CD4-positive, CD25-positive, alpha-beta regulatory T cell (primary cell): ENCODE data around the gene PAFAH1B2. TPM values are rescaled to one million over a fixed set of nuclear protein-coding genes. Genes with fewer than 3 reads are reported as not detected.

ENCODE experiments used
- ATAC-seq, 2 donors: fragments of 150-1000 bp; cut with Tn5 transposase; one replicate each; pipeline ENCODE4 v1.10.0; 2021; ENCODE audit warnings: low read depth in 2 of 2, moderate number of reproducible peaks in 2 of 2, moderate library complexity in 1 of 2
- DNase-seq, 3 donors: peaks; one replicate each; pipeline versions ENCODE4 v3.0.0 to v3.0.0-alpha.2; 2012 to 2022; ENCODE audit warnings: mixed read lengths in 1 of 3
- H3K27ac ChIP-seq: one replicate; pipeline ENCODE4 v1.7.0; 2013; ENCODE audit warnings: mild to moderate bottlenecking, low read length; ENCODE audit not compliant: insufficient read depth, poor library complexity, severe bottlenecking
- H3K27me3 ChIP-seq: one replicate; pipeline ENCODE4 v1.7.0; 2013; ENCODE audit warnings: low read length; ENCODE audit not compliant: control insufficient read depth, insufficient read depth
- H3K36me3 ChIP-seq: one replicate; pipeline ENCODE4 v1.7.0; 2013; ENCODE audit warnings: mild to moderate bottlenecking, low read length, moderate library complexity; ENCODE audit not compliant: control insufficient read depth, insufficient read depth
- H3K4me1 ChIP-seq: 2 replicates; pipeline ENCODE4 v1.7.0; 2013; ENCODE audit warnings: mild to moderate bottlenecking, low read length; ENCODE audit not compliant: insufficient read depth, control insufficient read depth, poor library complexity, severe bottlenecking
- H3K4me3 ChIP-seq: one replicate; pipeline ENCODE4 v1.7.0; 2013; ENCODE audit warnings: low read depth, mild to moderate bottlenecking, low read length, moderate library complexity
- H3K9me3 ChIP-seq, 2 experiments: 1 replicate in 1 of 2; 2 replicates in 1 of 2; pipeline ENCODE4 v1.7.0; 2013; ENCODE audit warnings: low read length in 2 of 2, mild to moderate bottlenecking in 1 of 2, moderate library complexity in 1 of 2; ENCODE audit not compliant: control insufficient read depth in 2 of 2
- H3K27ac Mint-ChIP-seq, 3 donors: one replicate each; pipeline ENCODE4 v1.8.0; 2020 to 2022; ENCODE audit warnings: mild to moderate bottlenecking in 3 of 3, mixed read lengths in 3 of 3, moderate library complexity in 2 of 3
- H3K27me3 Mint-ChIP-seq: one replicate; pipeline ENCODE4 v1.8.0; 2022; ENCODE audit warnings: mild to moderate bottlenecking, mixed read lengths
- H3K36me3 Mint-ChIP-seq: one replicate; pipeline ENCODE4 v1.8.0; 2020; ENCODE audit warnings: mixed read lengths
- H3K4me1 Mint-ChIP-seq, 4 donors: one replicate each; pipeline ENCODE4 v1.8.0; 2020 to 2022; ENCODE audit warnings: mixed read lengths in 4 of 4, mild to moderate bottlenecking in 1 of 4
- H3K4me3 Mint-ChIP-seq, 4 donors: one replicate each; pipeline ENCODE4 v1.8.0; 2020 to 2022; ENCODE audit warnings: mild to moderate bottlenecking in 4 of 4, mixed read lengths in 4 of 4, moderate library complexity in 3 of 4
- H3K9me3 Mint-ChIP-seq, 7 donors: one replicate each; pipeline ENCODE4 v1.8.0; 2020 to 2022; ENCODE audit warnings: mixed read lengths in 7 of 7, mild to moderate bottlenecking in 3 of 7, moderate library complexity in 2 of 7
- polyA plus RNA-seq, 4 donors: library from polyadenylated mRNA; unstranded; fragments of 300-500 nt; fragmentation: Illumina TruSeq; gene quantifications; one replicate each; pipeline ENCODE4 v1.2.3, GENCODE V29; 2021
- total RNA-seq: library from RNA; stranded (reverse); gene quantifications from one replicate; pipeline ENCODE4 v1.2.3, GENCODE V29; 2022

PAFAH1B2 gene
- total and polyA plus RNA-seq, 5 donors from 2014 or later, result 15.0 to 43.3 (median 18.1) TPM

- H3K27me3 ChIP-seq, result no peaks in the 10 kb centered on the region
- Mint-ChIP-seq H3K27ac (peak overlapping the region in 1 of 3 donors; percentile 55), H3K9me3 (no peaks in the 10 kb centered on the region), H3K36me3 (peaks cover 30% of the 10 kb centered on the region), H3K4me3 (no peak overlapping the region), H3K27me3 (no peaks in the 10 kb centered on the region), H3K4me1 (peaks cover 0 to 14% (median 5%) of the 10 kb centered on the region in 4 donors)
- H3K36me3 ChIP-seq, result peaks cover 94% of the 10 kb centered on the region
- DNase-seq (no peak), ATAC-seq (no peak)
- H3K4me3 ChIP-seq, result no peak overlapping the region
- no peak overlapping the region for H3K27ac ChIP-seq
- no peaks in the 10 kb centered on the region for H3K9me3 ChIP-seq
- H3K4me1 ChIP-seq, result no peaks in the 10 kb centered on the region
These were observed 75.9 kb downstream of the PAFAH1B2 start for GRCh38 chr11:117219995-117220394.

GRCh38 chr11:117220568-117220967 is 76.5 kb downstream of the PAFAH1B2 start:
- Mint-ChIP-seq H3K4me1 (peaks cover 0 to 14% (median 7%) of the 10 kb centered on the region in 4 donors), H3K9me3 (no peaks in the 10 kb centered on the region), H3K27ac (no peak overlapping the region), H3K36me3 (peaks cover 30% of the 10 kb centered on the region), H3K4me3 (no peak overlapping the region), H3K27me3 (no peaks in the 10 kb centered on the region)
- Histone ChIP-seq H3K9me3 (no peaks in the 10 kb centered on the region), H3K4me1 (no peaks in the 10 kb centered on the region), H3K4me3 (no peak overlapping the region), H3K27ac (no peak overlapping the region), H3K27me3 (no peaks in the 10 kb centered on the region), H3K36me3 (peaks cover 97% of the 10 kb centered on the region)
- DNase-seq, result no peak
- no peak for ATAC-seq

- Mint-ChIP-seq H3K36me3 (peaks cover 30% of the 10 kb centered on the region), H3K27ac (peak overlapping the region in 1 of 3 donors; percentile 73)
These were observed 77.1 kb downstream of the PAFAH1B2 start for GRCh38 chr11:117220999-117221774.

GRCh38 chr11:117221775-117222517 is 77.9 kb downstream of the PAFAH1B2 start:
- H3K36me3 Mint-ChIP-seq, result peaks cover 30% of the 10 kb centered on the region
- H3K27ac Mint-ChIP-seq, result peak overlapping the region in 1 of 3 donors; percentile 73

More at GRCh38 chr11:117220999-117221774, 77.1 kb downstream of the PAFAH1B2 start:
- H3K4me1 Mint-ChIP-seq, result peaks cover 0 to 14% (median 8%) of the 10 kb centered on the region in 4 donors
- Histone ChIP-seq H3K36me3 (peaks cover 95% of the 10 kb centered on the region), H3K4me1 (no peaks in the 10 kb centered on the region), H3K9me3 (no peaks in the 10 kb centered on the region), H3K4me3 (no peak overlapping the region), H3K27ac (no peak overlapping the region), H3K27me3 (no peaks in the 10 kb centered on the region)
- H3K4me3 Mint-ChIP-seq, result no peak overlapping the region
- DNase-seq (no peak), ATAC-seq (no peak)
- no peaks in the 10 kb centered on the region for H3K27me3 Mint-ChIP-seq
- H3K9me3 Mint-ChIP-seq, result no peaks in the 10 kb centered on the region

GRCh38 chr11:117222991-117223740 is 79.1 kb downstream of the PAFAH1B2 start:
- H3K36me3 ChIP-seq, result peaks cover 96% of the 10 kb centered on the region
- H3K27me3 Mint-ChIP-seq, result no peaks in the 10 kb centered on the region
- H3K27ac ChIP-seq, result no peak overlapping the region
- peaks cover 9% of the 10 kb centered on the region for H3K4me1 ChIP-seq
- DNase-seq (no peak), ATAC-seq (no peak)
- H3K4me1 Mint-ChIP-seq, result peaks cover 0 to 28% (median 15%) of the 10 kb centered on the region in 4 donors
- no peaks in the 10 kb centered on the region for H3K9me3 ChIP-seq
- peaks cover 27% of the 10 kb centered on the region for H3K36me3 Mint-ChIP-seq
- no peak overlapping the region for H3K4me3 ChIP-seq
- H3K27me3 ChIP-seq, result no peaks in the 10 kb centered on the region
- no peak overlapping the region for H3K4me3 Mint-ChIP-seq
- H3K27ac Mint-ChIP-seq, result no peak overlapping the region
- H3K9me3 Mint-ChIP-seq, result no peaks in the 10 kb centered on the region

More at GRCh38 chr11:117221775-117222517, 77.9 kb downstream of the PAFAH1B2 start:
- H3K9me3 ChIP-seq, result no peaks in the 10 kb centered on the region
- H3K27ac ChIP-seq, result no peak overlapping the region
- H3K36me3 ChIP-seq, result peaks cover 96% of the 10 kb centered on the region
- no peaks in the 10 kb centered on the region for H3K27me3 ChIP-seq
- peaks cover 7% of the 10 kb centered on the region for H3K4me1 ChIP-seq
- no peak for ATAC-seq
- no peak for DNase-seq
- H3K27me3 Mint-ChIP-seq, result no peaks in the 10 kb centered on the region
- H3K4me3 Mint-ChIP-seq, result no peak overlapping the region
- peaks cover 0 to 19% (median 15%) of the 10 kb centered on the region in 4 donors for H3K4me1 Mint-ChIP-seq
- no peak overlapping the region for H3K4me3 ChIP-seq
- H3K9me3 Mint-ChIP-seq, result no peaks in the 10 kb centered on the region

- Histone ChIP-seq H3K36me3 (peaks cover 95% of the 10 kb centered on the region), H3K4me3 (no peak overlapping the region), H3K27me3 (no peaks in the 10 kb centered on the region), H3K27ac (no peak overlapping the region), H3K9me3 (no peaks in the 10 kb centered on the region), H3K4me1 (peaks cover 12% of the 10 kb centered on the region)
- H3K36me3 Mint-ChIP-seq, result peaks cover 26% of the 10 kb centered on the region
- peaks cover 0 to 36% (median 20%) of the 10 kb centered on the region in 4 donors for H3K4me1 Mint-ChIP-seq
- peak overlapping the region in 1 of 4 donors; percentile 27 for H3K4me3 Mint-ChIP-seq
- H3K27ac Mint-ChIP-seq, result no peak overlapping the region
- H3K27me3 Mint-ChIP-seq, result no peaks in the 10 kb centered on the region
- no peaks in the 10 kb centered on the region for H3K9me3 Mint-ChIP-seq
- DNase-seq, result no peak
- no peak for ATAC-seq
These were observed 79.9 kb downstream of the PAFAH1B2 start for GRCh38 chr11:117223741-117224689.
